H1 (cell line): ENCODE measurements around the gene CBX2. TPM values are rescaled to one million over a fixed set of nuclear protein-coding genes. Genes with fewer than 3 reads are reported as not detected.

Experiments
- CTCF ChIA-PET: fragments of 300-600 bp; sonication (Branson Sonifier 250); formaldehyde crosslinking; loops from one replicate; lab custom pipeline; 2021; ENCODE audit not compliant: partially characterized antibody; lab: Charles Lee
- POLR2A ChIA-PET: fragments of 300-600 bp; sonication (Branson Sonifier 250); formaldehyde crosslinking; loops from one replicate; lab custom pipeline; 2021; ENCODE audit warnings: inconsistent platforms; ENCODE audit not compliant: partially characterized antibody; lab: Charles Lee
- DNase-seq, 2 experiments: peaks; one replicate each; pipeline versions ENCODE4 v3.0.0 to v3.0.0-alpha.2; 2010 to 2022; ENCODE audit warnings: low spot score in 2 of 2, low read depth in 1 of 2, mixed read lengths in 1 of 2
- FAIRE-seq: peaks from 2 replicates; lab custom pipeline; 2011; peaks lifted over from hg19 to GRCh38; lab: Jason Lieb, UNC
- H2AFZ ChIP-seq: 2 replicates; pipeline ENCODE4 v1.8.1; 2012; ENCODE audit warnings: low read length, inconsistent platforms
- H2AK5ac ChIP-seq: 2 replicates; pipeline ENCODE4 v1.6.1; 2013; ENCODE audit warnings: low read depth, low read length
- H2BK120ac ChIP-seq: replicated peaks from 2 replicates; pipeline ENCODE3; 2013; ENCODE audit warnings: low read depth, low read length, inconsistent platforms
- H2BK12ac ChIP-seq: 2 replicates; pipeline ENCODE4 v1.6.1; 2013; ENCODE audit warnings: low read depth, low read length
- H2BK15ac ChIP-seq: 2 replicates; pipeline ENCODE4 v1.6.1; 2013; ENCODE audit warnings: low read length
- H2BK20ac ChIP-seq: 2 replicates; pipeline ENCODE4 v1.6.1; 2013; ENCODE audit warnings: low read length
- H2BK5ac ChIP-seq: 2 replicates; pipeline ENCODE4 v1.6.1; 2013; ENCODE audit warnings: low read depth, low read length
- H3K14ac ChIP-seq: 2 replicates; pipeline ENCODE4 v1.6.1; 2013; ENCODE audit warnings: inconsistent platforms; ENCODE audit not compliant: insufficient read length
- H3K18ac ChIP-seq: 2 replicates; pipeline ENCODE4 v1.6.1; 2013; ENCODE audit warnings: low read length; ENCODE audit errors: extremely low read depth
- H3K23ac ChIP-seq: 2 replicates; pipeline ENCODE4 v1.6.1; 2013; ENCODE audit warnings: inconsistent platforms; ENCODE audit not compliant: insufficient read length
- H3K23me2 ChIP-seq: 2 replicates; pipeline ENCODE4 v1.6.1; 2013; ENCODE audit warnings: low read depth, low read length
- H3K27ac ChIP-seq: 2 replicates; pipeline ENCODE4 v1.6.1; 2011; ENCODE audit warnings: low read depth, low read length, inconsistent platforms
- H3K27me3 ChIP-seq, 4 experiments: replicated peaks in 1 of 4; 1 replicate in 1 of 4; 2 replicates in 3 of 4; pipeline versions ENCODE4 v1.6.1 to v1.8.1; 2011 to 2013; ENCODE audit warnings: low read length in 3 of 4, mild to moderate bottlenecking in 3 of 4, inconsistent platforms in 2 of 4, mixed read lengths in 2 of 4, moderate library complexity in 1 of 4; ENCODE audit not compliant: control insufficient read depth in 3 of 4, insufficient read depth in 3 of 4; ENCODE audit errors: extremely low read depth in 1 of 4
- H3K36me3 ChIP-seq, 4 experiments: 2 replicates each; pipeline versions ENCODE4 v1.6.1 to v1.8.1; 2011 to 2013; ENCODE audit warnings: mild to moderate bottlenecking in 4 of 4, low read length in 3 of 4, moderate library complexity in 2 of 4, control low read depth in 1 of 4, inconsistent platforms in 1 of 4; ENCODE audit not compliant: insufficient read depth in 4 of 4, control insufficient read depth in 2 of 4
- H3K4ac ChIP-seq: replicated peaks from 2 replicates; pipeline ENCODE3; 2013; ENCODE audit warnings: low read length, low read depth, mixed read lengths, inconsistent platforms; ENCODE audit not compliant: insufficient read length
- H3K4me1 ChIP-seq, 4 experiments: replicated peaks in 1 of 4; 1 replicate in 1 of 4; 2 replicates in 3 of 4; pipeline versions ENCODE4 v1.6.1 to v1.8.1; 2011 to 2013; ENCODE audit warnings: low read length in 3 of 4, inconsistent platforms in 2 of 4, mixed read lengths in 1 of 4; ENCODE audit not compliant: insufficient read depth in 4 of 4, control insufficient read depth in 3 of 4
- H3K4me2 ChIP-seq, 2 experiments: 2 replicates each; pipeline versions ENCODE4 v1.6.1 to v1.8.1; 2011 to 2013; ENCODE audit warnings: low read depth in 2 of 2, low read length in 2 of 2, control low read depth in 1 of 2, inconsistent platforms in 1 of 2, mild to moderate bottlenecking in 1 of 2; ENCODE audit not compliant: insufficient read depth in 1 of 2
- H3K4me3 ChIP-seq, 4 experiments: fragments of 200-600, 300-600 bp in 1 of 4; sonication (generic), shearing (Covaris generic), sonication (Bioruptor Twin) in 1 of 4; 2 replicates each; pipeline versions ENCODE4 v1.5.1 to v1.8.1; 2011 to 2016; ENCODE audit warnings: low read length in 4 of 4, low read depth in 3 of 4, control low read depth in 2 of 4, inconsistent platforms in 2 of 4, mild to moderate bottlenecking in 2 of 4, mixed read lengths in 1 of 4, moderate library complexity in 1 of 4; ENCODE audit not compliant: insufficient read depth in 2 of 4; ENCODE audit errors: extremely low read depth in 1 of 4
- H3K56ac ChIP-seq: replicated peaks from 2 replicates; pipeline ENCODE3; 2013; ENCODE audit warnings: low read depth, mild to moderate bottlenecking, mixed read lengths, low read length, inconsistent platforms; ENCODE audit not compliant: insufficient read length
- H3K79me1 ChIP-seq: 2 replicates; pipeline ENCODE4 v1.6.1; 2013; ENCODE audit warnings: low read depth, low read length, control low read depth
- H3K79me2 ChIP-seq, 2 experiments: 2 replicates each; pipeline versions ENCODE4 v1.6.1 to v1.8.1; 2012 to 2013; ENCODE audit warnings: low read length in 2 of 2, mild to moderate bottlenecking in 2 of 2, inconsistent platforms in 1 of 2; ENCODE audit not compliant: insufficient read depth in 2 of 2, control insufficient read depth in 1 of 2
- H3K9ac ChIP-seq, 4 experiments: replicated peaks in 1 of 4; 1 replicate in 1 of 4; 2 replicates in 3 of 4; pipeline versions ENCODE4 v1.6.1 to v1.8.1; 2011 to 2013; ENCODE audit warnings: low read depth in 3 of 4, low read length in 3 of 4, control low read depth in 2 of 4, mild to moderate bottlenecking in 2 of 4, moderate library complexity in 2 of 4, inconsistent platforms in 1 of 4; ENCODE audit errors: extremely low read depth in 1 of 4
- H3K9me3 ChIP-seq, 2 experiments: 2 replicates each; pipeline versions ENCODE4 v1.6.1 to v1.8.1; 2012 to 2013; ENCODE audit warnings: mild to moderate bottlenecking in 2 of 2, moderate library complexity in 2 of 2, control low read depth in 1 of 2, inconsistent platforms in 1 of 2, low read depth in 1 of 2, low read length in 1 of 2, mixed read lengths in 1 of 2; ENCODE audit not compliant: insufficient read depth in 2 of 2
- H4K20me1 ChIP-seq, 2 experiments: replicated peaks in 1 of 2; 2 replicates each; pipeline versions ENCODE3 to v1.8.1; 2011 to 2013; ENCODE audit warnings: inconsistent platforms in 2 of 2, low read length in 2 of 2, mild to moderate bottlenecking in 1 of 2; ENCODE audit not compliant: insufficient read depth in 2 of 2, control insufficient read depth in 1 of 2
- H4K5ac ChIP-seq: 2 replicates; pipeline ENCODE4 v1.6.1; 2013; ENCODE audit warnings: low read length, low read depth, mixed read lengths, inconsistent platforms; ENCODE audit not compliant: insufficient read length
- H4K8ac ChIP-seq: 2 replicates; pipeline ENCODE4 v1.8.0; 2013; ENCODE audit warnings: mild to moderate bottlenecking, moderate library complexity, low read length, inconsistent platforms; ENCODE audit not compliant: insufficient read depth; ENCODE audit errors: extremely low read depth
- H4K91ac ChIP-seq: replicated peaks from 2 replicates; pipeline ENCODE3; 2013; ENCODE audit warnings: low read length, mixed read lengths, inconsistent platforms; ENCODE audit not compliant: insufficient read length
- EP300 ChIP-seq, 2 experiments: IDR thresholded peaks; 1 replicate in 1 of 2; 2 replicates in 1 of 2; pipeline ENCODE4 v1.6.1; 2011 to 2012; ENCODE audit warnings: low read depth in 2 of 2, low read length in 2 of 2, mild to moderate bottlenecking in 2 of 2, borderline replicate concordance in 1 of 2, inconsistent platforms in 1 of 2, moderate library complexity in 1 of 2
- NANOG ChIP-seq: IDR thresholded peaks from 2 replicates; pipeline ENCODE4 v1.6.1; 2011; ENCODE audit warnings: low read length, low read depth, mild to moderate bottlenecking, inconsistent platforms; ENCODE audit not compliant: insufficient read depth, poor library complexity, severe bottlenecking
- RBBP5 ChIP-seq: IDR thresholded peaks from 2 replicates; pipeline ENCODE4 v1.7.1; 2012; ENCODE audit warnings: low read depth, mild to moderate bottlenecking, inconsistent platforms, low read length, moderate library complexity, borderline replicate concordance
- SP1 ChIP-seq: IDR thresholded peaks from 2 replicates; pipeline ENCODE4 v1.6.1; 2011; ENCODE audit warnings: low read depth, low read length
- WGBS, 2 experiments: shearing (Covaris generic) in 1 of 2; methylation state at CpG; one replicate each; pipeline versions ENCODE4 v1.1.6 to v1.1.7; 2013 to 2015; ENCODE audit warnings: low lambda C conversion rate in 2 of 2, mixed read lengths in 2 of 2, inconsistent platforms in 1 of 2, low coverage in 1 of 2, missing lambda C conversion rate in 1 of 2; ENCODE audit not compliant: insufficient replicate concordance in 2 of 2, insufficient coverage in 1 of 2, insufficient read length in 1 of 2; ENCODE audit errors: extremely low coverage in 1 of 2, missing lambda C conversion rate in 1 of 2; 5-methylcytosine and 5-hydroxymethylcytosine counted together
- polyA plus RNA-seq, 7 experiments: library from polyadenylated mRNA; depleted of rRNA in 3 of 7; stranded (reverse) in 5 of 7; unstranded in 2 of 7; fragments of >200 nt in 5 of 7; fragments of 200-250 nt in 2 of 7; gene quantifications; 1 replicate in 5 of 7; 2 replicates in 1 of 7; 4 replicates in 1 of 7; pipeline versions ENCODE4 v1.2.1 to v1.2.3, GENCODE V29; 2011 to 2013; ENCODE audit warnings: missing spikeins in 2 of 7, mixed read lengths in 2 of 7
- total RNA-seq: library from RNA; stranded (reverse); fragmentation: NEBNext Ultra II Directional; extraction: Animal tissue kit (Norgen Biotek cat#: 25700); gene quantifications from 2 replicates; pipeline ENCODE4 v1.2.1, GENCODE V29; 2021
- TF ChIP-seq, protein P1 (sequence below): IDR thresholded peaks from 2 replicates; pipeline ENCODE4 v1.6.1; 2011; ENCODE audit warnings: low read depth, mild to moderate bottlenecking, low read length; ENCODE audit not compliant: insufficient read depth
- TF ChIP-seq, protein P2 (sequence below): IDR thresholded peaks from 2 replicates; pipeline ENCODE4 v1.6.1; 2012; ENCODE audit warnings: inconsistent platforms

Gene CBX2
- total and polyA plus RNA-seq, 2 of the 8 experiments (the other 6 are each of a cell fraction or from before 2014, with no cell fraction given): 64.3 to 83.9 TPM

DNA sequence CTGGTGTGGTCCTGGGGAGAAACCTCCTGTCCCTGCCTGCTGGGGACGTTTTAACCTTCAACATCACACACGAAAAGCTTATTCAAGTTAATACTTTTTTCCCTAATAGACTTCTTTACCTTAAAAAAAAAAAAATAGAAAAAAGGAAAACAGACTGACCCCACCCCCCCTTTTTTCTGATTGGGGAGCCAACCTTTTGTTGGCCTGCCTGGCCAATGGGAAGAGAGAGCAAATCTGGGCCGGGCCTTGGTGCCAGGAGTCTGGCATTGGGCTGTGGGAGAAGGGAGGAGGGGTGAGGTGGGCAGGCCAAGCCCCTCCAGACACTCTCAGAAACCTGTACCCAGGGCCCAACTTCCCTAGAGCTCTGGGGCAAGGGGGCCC, 16.0 kb downstream of the CBX2 start:
- H3K9ac ChIP-seq: no peak overlapping the region
- no peak overlapping the region for H2BK15ac ChIP-seq
- peaks cover 4 to 46% (median 35%) of the 10 kb centered on the region in 4 experiments for H3K4me1 ChIP-seq
- no peaks in the 10 kb centered on the region; a peak in 1 of 4 replicates for H3K9me3 ChIP-seq
- H3K56ac ChIP-seq: no peak overlapping the region
- H3K23me2 ChIP-seq: peaks cover 5% of the 10 kb centered on the region
- H2AK5ac ChIP-seq: no peak overlapping the region
- H3K79me2 ChIP-seq: no peaks in the 10 kb centered on the region
- ChIA-PET CTCF (interaction anchor here (1.4 to 4.4 kb wide), 7 partner anchors 11 to 122 kb away, joined by 4 to 32 read pairs (median 8); no protein-coding TSS in a partner anchor), POLR2A (interaction anchor here (1.0 to 6.0 kb wide), 11 partner anchors 9 to 200 kb away, joined by 3 to 49 read pairs (median 5); partner anchors contain the start of gene CBX4)
- no peak overlapping the region for H3K18ac ChIP-seq
- no peak overlapping the region for H4K91ac ChIP-seq
- H3K27ac ChIP-seq: no peak overlapping the region
- no peaks in the 10 kb centered on the region for H3K79me1 ChIP-seq
- 6% methylated on average over 3 of the region's 3 CpGs; no CpG with 5 or more reads in 1 of the 2 experiments for WGBS, 2 experiments
- H2BK5ac ChIP-seq: no peak overlapping the region
- peak overlapping the region in 2 of 4 experiments; percentile 19 to 49; a peak in 3 of 8 replicates for H3K4me3 ChIP-seq
- no peak overlapping the region for H2AFZ ChIP-seq
- FAIRE-seq (no peak), DNase-seq (no peak)
- H3K36me3 ChIP-seq: peaks cover 0 to 17% (median 0%) of the 10 kb centered on the region in 4 experiments; a peak in 1 of 8 replicates
- peaks cover 72 to 92% (median 86%) of the 10 kb centered on the region in 4 experiments for H3K27me3 ChIP-seq
- H3K4ac ChIP-seq: no peak overlapping the region
- H3K14ac ChIP-seq: no peak overlapping the region
- H4K20me1 ChIP-seq: peaks cover 22 to 23% of the 10 kb centered on the region in 2 experiments
- no peak overlapping the region for H4K5ac ChIP-seq
- H2BK20ac ChIP-seq: no peak overlapping the region
- no peak overlapping the region for H3K23ac ChIP-seq
- peak overlapping the region; percentile 63 to 80 for H3K4me2 ChIP-seq
- H4K8ac ChIP-seq: no peak overlapping the region
- no peak overlapping the region for H2BK120ac ChIP-seq
- H2BK12ac ChIP-seq: no peak overlapping the region
- no peak for TF ChIP-seq NANOG
- TF ChIP-seq, protein P1, sequence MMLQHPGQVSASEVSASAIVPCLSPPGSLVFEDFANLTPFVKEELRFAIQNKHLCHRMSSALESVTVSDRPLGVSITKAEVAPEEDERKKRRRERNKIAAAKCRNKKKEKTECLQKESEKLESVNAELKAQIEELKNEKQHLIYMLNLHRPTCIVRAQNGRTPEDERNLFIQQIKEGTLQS: no peak
- TF ChIP-seq, protein P2, sequence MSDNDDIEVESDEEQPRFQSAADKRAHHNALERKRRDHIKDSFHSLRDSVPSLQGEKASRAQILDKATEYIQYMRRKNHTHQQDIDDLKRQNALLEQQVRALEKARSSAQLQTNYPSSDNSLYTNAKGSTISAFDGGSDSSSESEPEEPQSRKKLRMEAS: no peak
- TF ChIP-seq RBBP5: no peak
- TF ChIP-seq EP300 (IDR thresholded peaks at IDR 0.05; ENCODE audit: borderline replicate concordance in 1 of 2, low read depth in 2 of 2, low read length in 2 of 2): no peak
- TF ChIP-seq SP1: peak; percentile 30; the same call in 1 of the 2 replicates
